Measurements from ENCODE around the gene BET1L.
"Not testable (repeated sequence)": the region's sequence is repeated elsewhere in the genome, so short reads cannot be mapped to it uniquely, and the experiment has no call there.

BET1L gene

GRCh38 chr11:227824-228379 is 20.7 kb upstream of the BET1L start:
- no peak for DNase-seq (ENCODE audit: low spot score)

GRCh38 chr11:225734-226453 is 18.7 kb upstream of the BET1L start:
- DNase-seq (ENCODE audit: low spot score): no peak

- no peak for DNase-seq (ENCODE audit: low spot score)
These were observed 17.2 kb upstream of the BET1L start for GRCh38 chr11:224424-224823.

GRCh38 chr11:223884-224283 is 16.7 kb upstream of the BET1L start:
- no peak for DNase-seq (ENCODE audit: low spot score)

DNA sequence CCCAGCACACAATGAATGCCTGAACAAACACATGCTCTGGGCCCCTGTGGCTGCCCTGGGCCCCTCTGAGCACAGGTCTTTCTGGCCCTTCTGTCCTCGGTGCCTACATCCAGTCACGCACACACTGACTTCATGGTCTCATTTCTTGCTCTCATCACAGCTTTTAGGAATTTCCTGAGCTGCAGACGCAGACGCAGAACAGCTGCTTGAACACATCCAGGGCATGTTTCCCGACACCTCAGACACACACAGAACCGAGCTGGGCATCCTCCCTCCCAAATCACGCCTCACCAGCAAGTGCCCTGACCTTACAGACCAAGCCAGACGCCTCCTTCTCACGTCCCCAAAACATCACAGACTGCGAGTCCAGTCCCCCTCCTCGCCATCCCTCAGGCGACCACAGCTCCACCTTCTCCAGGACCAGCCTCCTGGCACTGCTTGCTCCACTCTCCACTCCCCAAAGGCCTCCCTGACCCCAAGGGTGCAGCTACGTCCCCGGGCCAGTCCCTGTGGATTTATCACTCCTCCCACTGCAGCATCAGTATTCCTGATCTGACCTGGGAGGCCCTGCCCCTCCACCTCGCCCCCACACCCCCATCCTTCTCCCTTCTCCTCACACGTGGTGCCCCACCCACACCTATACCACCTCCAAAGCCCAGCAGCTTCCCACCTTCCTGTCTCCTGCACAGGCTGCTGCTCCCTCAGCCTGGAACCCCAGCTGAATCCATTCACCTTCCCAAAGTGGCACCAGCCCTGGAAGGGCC is 16.0 kb upstream of the BET1L start:
- DNase-seq (ENCODE audit: low spot score): no peak

- no peak for DNase-seq (ENCODE audit: low spot score)
These were observed 15.0 kb upstream of the BET1L start for GRCh38 chr11:221998-222789.

DNA sequence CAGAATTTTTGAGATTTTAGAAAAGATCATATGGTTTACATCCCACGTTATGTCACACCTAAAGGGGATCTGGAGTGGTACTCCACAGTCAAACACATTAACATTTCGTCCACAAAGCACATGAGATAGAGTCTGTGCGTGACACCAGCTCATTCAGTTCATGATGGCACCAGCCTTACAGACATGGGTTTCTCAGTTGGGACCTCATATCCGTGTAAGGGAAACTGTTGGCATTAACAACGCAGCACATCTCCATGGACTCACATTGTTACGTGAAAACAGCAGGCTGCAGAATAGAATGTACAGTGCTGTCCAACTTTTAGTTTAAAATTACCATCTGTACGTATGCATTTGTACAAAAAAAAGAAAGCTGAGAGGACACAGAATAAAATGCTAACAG is 14.3 kb upstream of the BET1L start:
- no peak for DNase-seq (ENCODE audit: low spot score)

- DNase-seq (ENCODE audit: low spot score): not testable (repeated sequence)
These were observed 13.5 kb upstream of the BET1L start for GRCh38 chr11:220641-221215.

DNA sequence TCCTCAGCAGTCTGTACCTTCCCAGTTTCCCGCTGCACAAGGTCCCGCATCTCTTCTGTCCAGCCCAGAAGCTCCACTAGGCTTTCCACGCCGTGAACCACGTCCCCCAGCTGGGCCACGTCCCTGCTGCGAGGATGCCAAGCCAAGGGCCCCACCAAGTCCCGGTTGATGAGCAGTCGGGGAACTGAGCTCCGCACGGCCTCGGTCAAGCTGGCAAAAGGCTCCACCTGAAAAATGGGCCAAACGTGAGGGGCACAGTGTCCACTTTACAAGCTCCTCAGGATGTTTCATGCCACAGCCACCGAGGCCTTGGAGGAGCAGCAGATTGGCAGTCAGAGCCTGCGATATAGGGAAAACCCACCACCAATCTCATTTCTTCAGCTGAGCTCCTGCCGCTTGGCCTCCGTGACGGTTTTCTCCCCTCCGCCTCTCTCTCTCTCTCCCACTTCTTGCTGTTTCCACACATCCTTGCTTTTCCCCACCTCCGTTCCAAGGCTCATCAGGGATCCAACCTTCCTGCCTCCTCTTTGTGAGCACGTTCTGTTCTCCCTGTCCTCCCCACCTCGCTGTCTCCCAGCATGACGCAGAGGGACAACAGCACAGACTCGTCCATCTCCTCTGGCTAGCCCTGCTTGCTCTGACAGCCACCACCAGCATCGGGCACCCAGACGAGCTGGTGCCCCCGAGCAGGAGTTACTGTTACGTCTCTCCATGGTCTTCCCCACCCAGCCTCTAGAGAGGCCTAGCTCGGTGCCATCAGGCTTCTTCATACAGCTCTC is 11.8 kb upstream of the BET1L start:
- no peak for DNase-seq (ENCODE audit: low spot score)

DNA sequence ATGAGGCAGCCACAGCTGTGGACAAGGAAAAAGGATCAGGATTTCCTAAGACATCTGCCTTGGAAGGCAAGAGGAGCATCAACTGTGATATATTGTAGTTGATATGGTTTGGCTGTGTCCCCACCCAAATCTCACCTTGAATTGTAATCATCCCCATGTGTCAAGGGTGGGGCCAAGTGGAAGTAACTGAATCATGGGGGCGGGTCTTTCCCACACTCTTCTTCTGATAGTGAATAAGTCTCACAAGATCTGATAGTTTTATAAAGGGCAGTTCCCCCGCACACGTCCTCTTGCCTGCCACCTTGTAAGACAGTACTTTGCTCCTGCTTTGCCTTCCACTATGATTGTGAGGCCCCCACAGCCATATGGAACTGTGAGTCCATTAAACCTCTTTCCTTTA is 10.5 kb upstream of the BET1L start:
- no peak for DNase-seq (ENCODE audit: low spot score)

GRCh38 chr11:216081-216974 is 9.1 kb upstream of the BET1L start:
- no peak for DNase-seq (ENCODE audit: low spot score)

DNA sequence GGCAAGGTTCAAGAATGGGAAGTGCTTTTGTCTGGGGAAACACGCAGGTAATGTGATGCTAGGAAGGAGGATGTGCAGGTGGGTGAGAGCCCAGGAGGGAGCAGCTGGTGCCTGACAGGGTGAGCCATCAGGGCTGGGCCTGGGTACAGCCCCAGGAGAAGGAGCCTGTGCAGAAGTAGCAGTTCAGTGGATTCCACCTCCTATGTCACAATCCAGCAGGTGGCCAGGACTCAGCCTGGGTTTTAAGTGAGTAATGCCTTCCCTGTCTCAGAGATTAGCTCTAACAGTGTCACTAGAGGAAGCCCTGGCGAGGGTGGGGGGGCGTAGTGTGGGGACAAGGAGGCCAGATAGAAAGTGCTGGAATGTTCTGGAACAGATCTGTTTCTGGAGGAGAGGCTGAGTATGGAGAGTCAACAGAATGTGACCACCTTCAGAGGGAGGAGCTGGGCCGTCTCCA is 8.4 kb upstream of the BET1L start:
- no peak for DNase-seq (ENCODE audit: low spot score)

- no peak for DNase-seq (ENCODE audit: low spot score)
These were observed 6.9 kb upstream of the BET1L start for GRCh38 chr11:214083-214482.

- no peak for DNase-seq (ENCODE audit: low spot score)
These were observed 5.9 kb upstream of the BET1L start for GRCh38 chr11:213111-213510.

DNA sequence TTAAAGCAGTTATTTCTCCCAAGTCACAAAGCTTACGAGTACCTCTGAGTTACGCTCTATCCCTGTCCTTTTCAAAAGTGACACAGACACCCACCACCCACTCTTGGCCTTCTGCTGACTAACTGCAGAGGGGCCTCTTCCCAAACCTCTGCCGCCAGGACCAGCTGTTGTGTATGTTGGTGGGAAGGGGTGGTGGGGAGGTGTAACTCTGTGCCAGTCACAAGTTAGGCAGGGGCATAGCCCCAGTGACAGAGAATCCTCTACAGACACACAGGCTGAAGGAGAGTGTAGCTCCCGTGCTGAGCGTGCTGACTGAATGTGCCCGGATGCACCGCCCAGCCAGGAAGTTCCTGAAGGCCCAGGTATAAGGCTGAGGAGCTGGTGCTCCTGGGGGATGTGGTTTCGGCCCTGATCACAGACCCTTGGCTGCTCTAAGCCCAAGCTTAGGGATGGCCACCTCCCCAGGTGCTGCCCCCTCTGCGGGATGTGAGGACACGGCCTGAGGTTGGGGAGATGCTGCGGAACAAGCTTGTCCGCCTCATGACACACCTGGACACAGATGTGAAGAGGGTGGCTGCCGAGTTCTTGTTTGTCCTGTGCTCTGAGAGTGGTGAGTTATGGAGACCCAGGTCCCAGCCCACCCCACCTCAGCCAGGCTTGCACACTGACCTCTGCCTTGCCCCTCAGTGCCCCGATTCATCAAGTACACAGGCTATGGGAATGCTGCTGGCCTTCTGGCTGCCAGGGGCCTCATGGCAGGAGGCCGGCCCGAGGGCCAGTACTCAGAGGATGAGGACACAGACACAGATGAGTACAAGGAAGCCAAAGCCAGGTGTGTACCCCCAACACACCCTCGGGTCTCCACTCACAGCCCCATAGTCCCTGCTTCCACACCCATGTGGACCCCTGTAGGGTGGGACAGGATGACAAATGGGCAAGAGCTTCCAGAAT is 5.2 kb upstream of the BET1L start:
- DNase-seq (ENCODE audit: low spot score): no peak

GRCh38 chr11:211741-212140 is 4.5 kb upstream of the BET1L start:
- DNase-seq (ENCODE audit: low spot score): no peak

DNA sequence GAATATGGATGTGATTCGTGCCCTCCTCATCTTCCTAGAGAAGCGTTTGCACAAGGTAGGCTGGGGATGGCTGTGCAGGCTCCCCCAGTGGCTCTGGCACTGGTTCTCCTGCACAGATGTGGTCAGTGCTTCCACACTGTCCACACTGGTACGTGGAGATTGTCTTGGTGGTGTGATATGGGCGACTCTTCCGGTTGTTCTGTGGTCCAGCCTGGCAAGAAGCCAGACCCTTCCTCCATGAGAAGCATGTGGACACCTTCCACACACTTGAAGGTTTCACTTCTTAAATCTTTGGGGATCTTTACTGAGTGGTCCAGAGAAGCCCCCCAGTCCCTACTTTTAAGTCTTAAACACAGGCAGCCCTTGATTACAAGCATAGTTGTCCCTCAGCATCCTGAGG is 4.1 kb upstream of the BET1L start:
- DNase-seq (ENCODE audit: low spot score): no peak

- no peak for DNase-seq (ENCODE audit: low spot score)
These were observed 3.6 kb upstream of the BET1L start for GRCh38 chr11:210803-211180.

GRCh38 chr11:210122-210802 is 3.1 kb upstream of the BET1L start:
- no peak for DNase-seq (ENCODE audit: low spot score)

All from cerebellar cortex (tissue), 1 donor.